HCT116 (cell line): ENCODE results near the gene CD19. TPM values are rescaled to one million over a fixed set of nuclear protein-coding genes. Genes with fewer than 3 reads are reported as not detected.
"Not testable (repeated sequence)": the region's sequence is repeated elsewhere in the genome, so short reads cannot be mapped to it uniquely, and the experiment has no call there.

ENCODE experiments used
- ATAC-seq: fragments of 200-7000 bp; cut with Tn5 transposase; 2 replicates; pipeline ENCODE4 v1.9.1; 2020; ENCODE audit warnings: mild to moderate bottlenecking, moderate library complexity
- BruUV-seq: library from RNA; stranded (reverse); fragments of 400-500 nt; replicated peaks from 2 replicates; lab custom pipeline; 2021; lab: Mats Ljungman, UMichigan
- CTCF ChIA-PET: fragments of 300-600 bp; sonication (Branson Sonifier 250); formaldehyde crosslinking; loops from one replicate; lab custom pipeline; 2021; ENCODE audit warnings: antibody characterized with exemption; lab: Charles Lee
- POLR2A ChIA-PET: fragments of 300-600, 350-600 bp; sonication (Branson Sonifier 250); formaldehyde crosslinking; loops from one replicate; lab custom pipeline; 2021; ENCODE audit warnings: antibody characterized with exemption; lab: Charles Lee
- RAD21 ChIA-PET, 2 experiments: fragments of 300-600 bp; sonication (Branson Sonifier 250); formaldehyde crosslinking; loops; one replicate each; lab custom pipeline; 2023; ENCODE audit warnings: low total read pairs in 2 of 2; ENCODE audit not compliant: uncharacterized antibody in 2 of 2, unreplicated experiment in 2 of 2, low non-redundant PET in 1 of 2; lab: Charles Lee
- DNase-seq: peaks from one replicate; pipeline ENCODE4 v3.0.0-alpha.2; 2010; ENCODE audit warnings: low read depth, low spot score
- H2AFZ ChIP-seq: fragments of 200-600 bp; shearing (Covaris generic), sonication (generic); 2 replicates; pipeline ENCODE4 v1.6.1; 2017; ENCODE audit warnings: low read depth, mixed run types, mixed read lengths, antibody characterized with exemption, low read length; ENCODE audit not compliant: poor library complexity, severe bottlenecking
- H3K27ac ChIP-seq: 2 replicates; pipeline ENCODE4 v1.5.1; 2012; ENCODE audit warnings: low read depth, low read length
- H3K27me3 ChIP-seq: fragments of 200-600 bp; sonication (generic); 2 replicates; pipeline ENCODE4 v1.6.1; 2016; ENCODE audit warnings: mixed run types, low read length, mixed read lengths; ENCODE audit not compliant: insufficient read depth
- H3K36me3 ChIP-seq, 2 experiments: fragments of 200-500 bp in 1 of 2; fragments of 200-600 bp in 1 of 2; sonication (Bioruptor generic) in 1 of 2; sonication (generic) in 1 of 2; 2 replicates each; pipeline versions ENCODE4 v1.5.1 to v1.6.1; 2014 to 2016; ENCODE audit warnings: low read length in 2 of 2, inconsistent platforms in 1 of 2, mixed read lengths in 1 of 2, mixed run types in 1 of 2; ENCODE audit not compliant: insufficient read depth in 2 of 2, control insufficient read depth in 1 of 2
- H3K4me1 ChIP-seq, 2 experiments: fragments of 200-600 bp in 1 of 2; sonication (generic) in 1 of 2; 2 replicates each; pipeline versions ENCODE4 v1.5.1 to v1.6.1; 2012 to 2017; ENCODE audit warnings: low read length in 2 of 2, inconsistent platforms in 1 of 2, mild to moderate bottlenecking in 1 of 2, mixed read lengths in 1 of 2, mixed run types in 1 of 2, moderate library complexity in 1 of 2; ENCODE audit not compliant: insufficient read depth in 2 of 2, control insufficient read depth in 1 of 2
- H3K4me2 ChIP-seq: fragments of 200-600 bp; sonication (generic); 2 replicates; pipeline ENCODE4 v1.6.1; 2017; ENCODE audit warnings: mixed run types, low read length, mixed read lengths
- H3K4me3 ChIP-seq, 2 experiments: fragments of 200-600 bp in 1 of 2; sonication (generic) in 1 of 2; replicated peaks in 1 of 2; 2 replicates each; pipeline ENCODE4 v1.5.1; 2011 to 2016; ENCODE audit warnings: low read length in 2 of 2, control low read depth in 1 of 2, low read depth in 1 of 2, mild to moderate bottlenecking in 1 of 2, mixed read lengths in 1 of 2, mixed run types in 1 of 2
- H3K79me2 ChIP-seq: fragments of 200-600 bp; sonication (generic); 2 replicates; pipeline ENCODE4 v1.6.1; 2017; ENCODE audit warnings: mild to moderate bottlenecking, mixed run types, low read length, moderate library complexity, mixed read lengths; ENCODE audit not compliant: insufficient read depth
- H3K9ac ChIP-seq: fragments of 200-600 bp; sonication (generic); 2 replicates; pipeline ENCODE4 v1.6.1; 2016; ENCODE audit warnings: low read length, mixed read lengths
- H3K9me2 ChIP-seq: fragments of 200-600 bp; sonication (generic), shearing (Covaris generic); 2 replicates; pipeline ENCODE4 v1.6.1; 2017; ENCODE audit warnings: mixed run types, mild to moderate bottlenecking, moderate library complexity; ENCODE audit not compliant: insufficient read depth
- H3K9me3 ChIP-seq, 2 experiments: fragments of 200-500 bp in 1 of 2; fragments of 200-600 bp in 1 of 2; sonication (Bioruptor generic) in 1 of 2; sonication (generic) in 1 of 2; 2 replicates each; pipeline ENCODE4 v1.6.1; 2014 to 2017; ENCODE audit warnings: low read length in 2 of 2, mixed read lengths in 2 of 2, inconsistent platforms in 1 of 2, low read depth in 1 of 2, mild to moderate bottlenecking in 1 of 2, mixed run types in 1 of 2, moderate library complexity in 1 of 2; ENCODE audit not compliant: control insufficient read depth in 1 of 2, insufficient read depth in 1 of 2
- H4K20me1 ChIP-seq: fragments of 200-600 bp; sonication (generic), shearing (Covaris generic); 2 replicates; pipeline ENCODE4 v1.6.1; 2017; ENCODE audit warnings: mixed run types, mild to moderate bottlenecking, moderate library complexity; ENCODE audit not compliant: insufficient read depth
- CEBPB ChIP-seq: IDR thresholded peaks from 2 replicates; pipeline ENCODE4 v1.6.1; 2012; ENCODE audit warnings: low read depth
- CTCF ChIP-seq, 3 experiments: fragments of 200-600 bp in 1 of 3; sonication (generic) in 1 of 3; IDR thresholded peaks in 2 of 3; conservative IDR thresholded peaks in 1 of 3; 2 replicates each; pipeline ENCODE4 v1.5.1; 2012 to 2017; ENCODE audit warnings: low read depth in 2 of 3, low read length in 2 of 3, antibody characterized with exemption in 1 of 3, borderline replicate concordance in 1 of 3, control low read depth in 1 of 3, mild to moderate bottlenecking in 1 of 3, mixed read lengths in 1 of 3, mixed run types in 1 of 3, moderate library complexity in 1 of 3; ENCODE audit not compliant: insufficient read depth in 1 of 3
- EGR1 ChIP-seq: IDR thresholded peaks from 2 replicates; pipeline ENCODE4 v1.6.1; 2012; ENCODE audit warnings: low read depth
- ELF1 ChIP-seq: IDR thresholded peaks from 2 replicates; pipeline ENCODE4 v1.6.1; 2012; ENCODE audit warnings: low read depth, borderline replicate concordance
- EZH2 ChIP-seq: fragments of 200-600 bp; sonication (generic); IDR thresholded peaks from 2 replicates; pipeline ENCODE4 v1.6.1; 2017; ENCODE audit warnings: antibody characterized with exemption, mixed run types
- EZH2phosphoT487 ChIP-seq: fragments of 200-600 bp; IDR thresholded peaks from 2 replicates; pipeline ENCODE4 v1.6.1; 2018; ENCODE audit warnings: antibody characterized with exemption, borderline replicate concordance
- FOSL1 ChIP-seq: IDR thresholded peaks from 2 replicates; pipeline ENCODE4 v1.6.1; 2012; ENCODE audit warnings: low read depth
- RAD21 ChIP-seq: IDR thresholded peaks from 2 replicates; pipeline ENCODE4 v1.6.1; 2012; ENCODE audit warnings: low read depth, mild to moderate bottlenecking
- ZBTB33 ChIP-seq: IDR thresholded peaks from 2 replicates; pipeline ENCODE4 v1.6.1; 2011; ENCODE audit warnings: mild to moderate bottlenecking, low read length, moderate library complexity; ENCODE audit not compliant: insufficient replicate concordance; ENCODE audit errors: extremely low read depth
- intact Hi-C: fragments of 100-400 bp; cut with micrococcal nuclease; formaldehyde crosslinking; loops from 2 replicates; pipeline ENCODE4 v1.10.0; 2022
- total RNA-seq: library from RNA; stranded (reverse); gene quantifications from one replicate; pipeline ENCODE4 v1.2.1, GENCODE V29; 2021; ENCODE audit not compliant: unreplicated experiment

The CD19 gene
- total RNA-seq, 1 experiment from 2014 or later, result 0.27 TPM

DNA sequence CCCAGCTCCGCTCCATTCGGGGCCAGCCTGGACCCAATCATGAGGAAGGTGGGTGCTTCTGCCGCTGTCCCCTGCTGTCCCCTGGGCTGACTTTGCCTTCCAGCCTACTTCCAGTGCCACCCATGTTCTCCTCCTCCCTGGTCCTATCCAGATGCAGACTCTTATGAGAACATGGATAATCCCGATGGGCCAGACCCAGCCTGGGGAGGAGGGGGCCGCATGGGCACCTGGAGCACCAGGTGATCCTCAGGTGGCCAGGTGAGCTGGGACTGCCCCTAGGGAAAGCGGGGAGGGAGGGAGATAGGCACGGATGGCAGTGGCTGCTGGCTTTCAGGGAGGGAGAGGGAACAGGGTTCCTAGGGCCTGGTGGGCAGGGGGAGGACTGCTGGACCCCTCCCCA is 7.0 kb downstream of the CD19 start:
- no peaks in the 10 kb centered on the region for H3K79me2 ChIP-seq
- H3K4me1 ChIP-seq, result peaks cover 4 to 19% of the 10 kb centered on the region in 2 experiments; a peak in 3 of 4 replicates
- DNase-seq (no peak), ATAC-seq (no peak)
- ChIA-PET CTCF (no interaction called here), RAD21 (no interaction called here), POLR2A (no interaction called here)
- H3K9me2 ChIP-seq, result no peaks in the 10 kb centered on the region
- intact Hi-C loops, result no loop called here
- no peak overlapping the region for H3K9ac ChIP-seq
- no peak overlapping the region for H2AFZ ChIP-seq
- no TSS peak for BruUV-seq
- H4K20me1 ChIP-seq, result no peaks in the 10 kb centered on the region
- no peak overlapping the region for H3K4me2 ChIP-seq
- no peaks in the 10 kb centered on the region for H3K27me3 ChIP-seq
- no peak overlapping the region for H3K4me3 ChIP-seq
- TF ChIP-seq ELF1 (no peak), CEBPB (no peak), RAD21 (no peak), FOSL1 (no peak), EZH2 (no peak), CTCF (IDR thresholded peaks at IDR 0.05 in 2 of 3, conservative IDR thresholded peaks at IDR 0.05 in 1 of 3; ENCODE audit: borderline replicate concordance in 1 of 3, insufficient read depth in 1 of 3, low read depth in 2 of 3, low read length in 2 of 3) (no peak), EGR1 (no peak), EZH2phosphoT487 (no peak), ZBTB33 (no peak)
- no peaks in the 10 kb centered on the region for H3K9me3 ChIP-seq
- no peaks in the 10 kb centered on the region for H3K36me3 ChIP-seq
- no peak overlapping the region for H3K27ac ChIP-seq

DNA sequence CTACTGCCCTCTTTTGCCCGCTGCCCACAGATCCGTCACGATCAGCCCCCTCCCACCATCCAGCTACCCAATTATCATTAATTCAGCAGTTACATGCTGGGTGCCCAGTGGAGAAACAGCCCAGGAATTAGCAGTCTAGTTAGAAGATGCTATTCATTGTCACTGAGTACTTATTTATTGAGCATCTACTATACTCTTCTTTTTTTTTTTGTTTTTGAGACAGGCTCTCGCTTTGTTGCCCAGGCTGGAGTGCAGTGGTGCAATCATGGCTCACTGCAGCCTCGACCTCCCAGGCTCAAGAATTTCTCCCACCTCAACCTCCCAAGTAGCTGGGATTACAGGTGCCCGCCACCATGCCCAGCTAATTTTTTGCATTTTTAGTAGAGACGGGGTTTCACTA is 8.1 kb downstream of the CD19 start:
- H3K9me3 ChIP-seq, H3K9ac ChIP-seq, H3K36me3 ChIP-seq, H3K27me3 ChIP-seq, BruUV-seq, H3K4me3 ChIP-seq, H3K4me2 ChIP-seq, H4K20me1 ChIP-seq, RAD21 ChIA-PET, POLR2A ChIA-PET, H3K79me2 ChIP-seq, DNase-seq, ATAC-seq, H2AFZ ChIP-seq, intact Hi-C loops, H3K9me2 ChIP-seq, H3K27ac ChIP-seq: not testable (repeated sequence)
- H3K4me1 ChIP-seq, result peaks cover 4 to 19% of the 10 kb centered on the region in 2 experiments; a peak in 3 of 4 replicates
- CTCF ChIA-PET, result interaction anchor here (1.1 kb wide), 1 partner anchor 10 kb away, joined by 3 read pairs; the partner anchor contains the start of gene NFATC2IP
